HG02973 (cell line): ENCODE results near the gene IQCF5.
A peak's percentile ranks its signal among the peaks of the same experiment; 100 is the strongest.
"Not testable (repeated sequence)": the region's sequence is repeated elsewhere in the genome, so short reads cannot be mapped to it uniquely, and the experiment has no call there.

Experiments
- ATAC-seq: cut with Tn5 transposase; IDR thresholded peaks from one replicate; pipeline ENCODE4 v1.9.1; 2021; ENCODE audit warnings: moderate library complexity; ENCODE audit not compliant: unreplicated experiment

The IQCF5 gene

DNA sequence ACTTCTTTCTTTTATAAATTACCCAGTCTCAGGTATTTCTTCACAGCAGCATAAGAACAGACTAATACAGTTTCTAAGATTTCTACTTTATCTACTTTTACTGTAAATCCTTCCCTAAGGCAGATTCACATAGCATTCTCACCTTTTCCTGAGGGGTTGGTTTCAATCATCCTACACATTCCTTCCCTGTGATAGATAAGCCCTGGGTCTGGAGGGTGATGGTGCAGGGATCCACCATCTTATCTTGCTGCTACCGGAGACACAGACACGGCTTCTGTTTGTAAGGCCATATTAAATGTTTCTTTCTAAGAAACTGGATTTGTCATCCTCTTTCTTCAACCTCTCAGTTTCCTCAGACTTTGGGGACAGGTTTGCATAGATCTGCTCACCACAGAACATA is 6.1 kb downstream of the IQCF5 start:
- no peak for ATAC-seq

DNA sequence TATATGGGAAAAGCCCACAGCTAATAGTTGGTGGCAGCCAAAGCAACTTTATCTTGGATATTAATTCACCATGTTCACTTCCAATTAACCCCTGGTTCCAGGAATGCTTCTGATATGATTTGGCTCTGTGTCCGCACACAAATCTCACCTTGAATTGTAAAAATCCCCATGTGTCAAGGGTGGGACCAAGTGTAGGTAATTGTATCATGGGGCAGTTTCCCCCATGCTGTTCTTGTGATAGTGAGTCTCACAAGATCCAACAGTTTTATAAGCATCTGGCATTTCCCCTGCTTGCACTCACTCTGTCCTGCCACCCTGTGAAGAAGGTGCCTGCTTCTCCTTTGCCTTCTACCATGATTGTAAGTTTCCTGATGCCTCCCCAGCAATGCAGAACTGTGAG is 6.5 kb downstream of the IQCF5 start:
- not testable (repeated sequence) for ATAC-seq

DNA sequence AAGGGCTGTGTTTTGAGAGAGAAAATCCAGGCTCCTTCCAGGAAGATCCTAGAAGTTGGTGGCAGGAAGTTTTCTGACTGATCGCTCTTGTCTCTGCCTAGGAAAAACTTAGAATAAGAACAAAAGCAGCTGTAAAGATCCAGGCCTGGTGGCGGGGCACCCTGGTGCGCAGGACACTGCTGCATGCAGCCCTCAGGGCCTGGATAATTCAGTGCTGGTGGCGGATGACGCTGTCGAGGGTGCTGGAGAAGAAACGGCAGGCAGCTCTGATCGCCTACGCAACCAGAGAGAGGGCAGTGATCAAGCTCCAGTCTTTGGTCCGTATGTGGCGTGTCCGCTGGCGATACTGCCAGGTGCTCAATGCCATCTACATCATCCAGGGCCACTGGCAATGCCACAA is 12.5 kb downstream of the IQCF5 start:
- no peak for ATAC-seq

DNA sequence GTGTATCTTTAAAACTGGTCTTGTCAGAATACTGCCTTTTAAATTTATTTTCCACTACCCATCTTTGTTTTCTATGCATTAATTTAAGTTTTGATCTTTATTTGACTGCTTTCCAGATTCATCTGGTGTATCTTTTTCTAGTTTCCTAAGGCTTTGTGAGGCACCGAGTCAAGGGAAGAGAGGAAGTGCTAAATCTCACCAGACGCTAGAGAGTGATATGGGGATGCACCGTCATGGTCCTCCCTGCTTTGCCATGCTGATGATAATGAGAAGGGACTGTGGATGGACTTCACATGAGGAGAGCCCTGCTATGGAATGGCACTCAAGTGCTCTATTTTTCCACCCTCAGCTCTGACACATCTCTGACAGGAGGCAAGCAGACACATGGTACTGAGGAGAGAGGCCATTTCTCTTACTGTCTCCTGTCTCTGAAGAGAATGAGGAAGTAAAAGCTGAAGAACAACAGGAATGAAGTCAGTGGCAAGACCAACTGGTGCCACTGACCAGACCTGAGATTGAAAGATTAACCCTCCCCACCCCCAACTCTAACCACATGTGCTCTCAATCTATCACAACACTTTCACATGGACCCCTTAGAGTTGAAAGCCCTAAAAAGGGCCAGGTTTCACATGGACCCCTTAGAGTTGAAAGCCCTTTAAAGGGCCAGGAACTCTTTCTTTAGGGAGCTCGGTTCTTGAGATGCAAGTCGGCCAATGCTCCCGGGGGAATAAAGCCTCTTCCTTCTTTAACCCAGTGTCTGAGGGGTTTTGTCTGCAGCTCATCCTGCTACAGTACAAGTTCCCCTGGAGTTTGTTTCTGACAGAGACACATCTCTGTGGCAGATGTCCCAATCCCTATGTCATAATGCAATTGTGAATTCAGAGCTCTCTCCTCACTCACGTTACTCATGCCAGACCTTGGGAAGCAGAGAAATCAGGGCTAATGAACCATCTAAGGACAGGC is 14.4 kb downstream of the IQCF5 start, which contains the start of gene IQCF2:
Gene IQCF2, plus strand, starts transcription at position 913 of the 963 bp plus-strand sequence. CDS start 52 bp downstream, outside the sequence.
- peak; percentile 51 for ATAC-seq

- ATAC-seq: not testable (repeated sequence)
Measured at GRCh38 chr3:51855411-51855810, 20.0 kb downstream of the IQCF5 start.

DNA sequence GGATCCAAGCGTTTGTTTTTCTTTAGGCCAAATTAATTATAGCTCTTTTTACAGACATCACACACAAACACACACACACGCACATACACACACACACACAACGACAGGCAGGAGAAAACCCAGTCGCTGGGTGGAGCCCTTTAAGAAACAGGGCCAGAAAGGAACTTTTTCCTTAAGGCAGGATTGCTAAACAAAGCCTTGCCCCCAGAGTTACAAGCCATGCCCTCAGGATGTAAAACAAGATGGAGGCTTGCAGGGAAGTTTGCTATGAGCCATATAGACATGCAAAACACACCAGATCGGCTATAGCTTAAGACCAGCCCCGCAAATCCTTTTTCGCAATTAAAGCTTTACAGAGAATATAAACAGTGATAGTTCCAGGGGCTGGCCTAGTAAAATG is 30.3 kb downstream of the IQCF5 start:
- no peak for ATAC-seq

DNA sequence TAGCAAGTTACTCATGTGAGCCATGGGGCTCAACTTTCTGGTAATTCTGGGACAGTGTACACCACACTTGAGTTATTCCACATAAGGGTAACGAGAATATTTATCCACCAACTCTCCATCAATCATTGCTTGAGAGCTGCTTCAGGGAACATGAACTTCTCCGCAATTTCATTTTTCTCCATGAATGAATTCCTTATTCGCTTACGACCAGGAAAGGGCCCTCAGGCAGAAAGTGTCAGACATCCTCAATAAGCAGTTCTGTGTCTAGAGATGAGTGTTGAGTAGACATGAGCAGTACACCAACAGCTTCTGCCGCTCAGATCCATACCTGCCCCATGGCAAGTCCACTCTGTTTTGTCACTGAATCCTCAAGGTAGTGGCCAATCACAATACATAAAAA is 38.8 kb downstream of the IQCF5 start:
- ATAC-seq: no peak

- no peak for ATAC-seq
Measured at GRCh38 chr3:51830836-51831385, 44.5 kb downstream of the IQCF5 start.

GRCh38 chr3:51830345-51830744 is 45.1 kb downstream of the IQCF5 start:
- ATAC-seq: no peak

- ATAC-seq: no peak
Measured at GRCh38 chr3:51828297-51828696, 47.1 kb downstream of the IQCF5 start.
